Stimulated activated CD4-positive, alpha-beta T cell treated with anti-CD3 and anti-CD28 coated beads, Interleukin-12 subunit alpha, Interleukin-12 subunit beta, amount 100 ng/mL, for 4 hours (primary cell): ENCODE measurements around the gene RFNG.
A peak's percentile ranks its signal among the peaks of the same experiment; 100 is the strongest.
"Not testable (repeated sequence)": the region's sequence is repeated elsewhere in the genome, so short reads cannot be mapped to it uniquely, and the experiment has no call there.

Source experiments
- DNase-seq: peaks from one replicate; pipeline ENCODE4 v3.0.0-alpha.2; 2020

Gene RFNG

DNA sequence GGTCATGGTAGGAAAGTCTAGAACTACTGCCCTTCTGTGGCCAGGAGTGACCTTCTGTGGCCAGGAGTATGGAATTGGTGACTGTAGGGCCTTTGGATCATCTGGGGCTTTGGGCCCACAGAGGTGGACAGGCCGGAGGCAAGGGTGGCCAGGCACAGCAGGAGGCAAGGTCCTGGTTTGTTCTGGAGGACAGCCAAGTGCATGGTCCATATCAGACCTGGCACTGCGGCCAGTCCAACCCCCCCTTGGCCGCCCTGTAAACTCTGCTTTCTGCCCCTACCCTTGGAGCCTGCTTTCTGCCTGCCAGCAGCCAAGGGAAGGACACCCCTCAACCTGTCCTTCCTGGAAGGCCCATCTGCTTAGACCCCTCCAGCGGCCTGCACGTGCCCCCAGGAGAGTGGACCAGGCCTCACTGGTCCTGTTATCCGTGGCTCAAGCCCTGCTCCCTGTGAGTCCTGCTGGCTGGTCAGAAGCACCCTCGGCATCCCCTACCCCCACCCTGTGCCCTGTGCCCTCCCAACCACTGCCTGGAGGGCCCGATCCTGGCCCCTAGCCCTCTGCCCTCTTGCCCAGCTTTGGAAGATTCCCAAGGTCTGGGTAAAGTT is 11.8 kb downstream of the RFNG start:
- DNase-seq: no peak

- not testable (repeated sequence) for DNase-seq
Measured at GRCh38 chr17:82038796-82039409, 12.7 kb downstream of the RFNG start.

GRCh38 chr17:82037889-82038195 is 13.8 kb downstream of the RFNG start:
- no peak for DNase-seq

DNA sequence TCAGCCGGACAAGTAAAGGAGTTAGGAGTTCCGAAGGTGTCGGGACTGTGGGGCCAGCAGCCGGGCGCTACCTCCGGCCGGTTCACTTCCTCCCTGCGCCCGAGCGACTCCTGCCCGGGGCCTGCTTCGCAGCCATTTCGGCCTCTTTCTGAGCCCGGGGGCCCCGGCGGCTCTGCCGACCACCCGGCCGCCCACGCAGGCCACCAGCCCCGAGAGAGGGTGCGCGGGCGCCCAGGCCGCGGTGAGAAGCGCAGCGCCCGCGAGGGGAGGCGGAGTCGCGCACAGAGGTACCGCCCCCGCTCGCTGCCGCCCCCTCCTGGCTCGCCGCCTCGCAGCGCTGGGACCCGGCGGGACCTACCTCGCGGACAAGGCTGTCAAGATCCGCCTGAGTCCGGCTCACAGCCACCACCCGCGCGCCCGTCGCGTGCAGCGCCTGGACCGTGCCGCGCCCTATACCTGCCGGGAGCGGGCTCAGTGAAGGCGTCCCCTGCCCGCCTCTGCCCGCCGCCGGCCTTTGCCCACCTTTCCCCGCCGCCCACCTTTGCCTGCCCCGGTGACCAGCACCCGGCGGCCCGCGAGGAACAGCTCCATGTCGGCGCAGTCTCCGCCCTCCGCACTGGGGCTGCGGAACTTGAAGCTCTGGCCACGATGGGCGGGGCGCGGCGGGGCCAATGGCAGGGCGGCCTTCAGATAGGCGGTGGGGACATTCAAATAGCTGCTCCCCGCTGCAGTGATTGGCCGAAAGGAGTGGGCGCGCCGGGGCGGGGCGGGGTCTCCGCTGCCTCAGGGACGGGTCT is 14.3 kb downstream of the RFNG start, which contains the start of gene DCXR:
TSS of gene DCXR (minus strand) at position 606 of the 797 bp plus-strand sequence. CDS start at position 591, 15 bp downstream.
- DNase-seq: peak; percentile 91

DNA sequence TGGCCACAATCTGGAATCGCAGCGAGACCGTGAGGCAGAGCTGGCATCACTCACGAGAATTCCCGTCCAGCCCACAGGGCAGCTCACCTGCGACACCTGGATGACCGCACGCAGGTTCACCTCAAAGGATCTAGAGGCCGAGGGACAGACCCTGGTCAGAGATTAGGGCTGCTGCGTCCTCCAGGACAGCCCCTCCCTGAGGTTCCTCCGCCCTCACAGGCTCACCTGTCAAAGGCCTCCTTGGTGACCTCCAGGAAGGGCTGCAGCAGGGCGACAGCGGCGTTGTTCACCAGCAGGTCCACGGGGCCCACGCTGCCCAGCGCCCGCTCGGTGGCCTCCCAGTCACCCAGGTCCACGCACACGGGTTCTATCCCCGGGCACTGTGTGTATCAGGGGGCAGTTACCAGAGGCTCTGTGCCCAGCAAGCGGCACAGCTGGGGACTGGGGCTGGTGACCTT is 14.9 kb downstream of the RFNG start:
- DNase-seq: no peak

DNA sequence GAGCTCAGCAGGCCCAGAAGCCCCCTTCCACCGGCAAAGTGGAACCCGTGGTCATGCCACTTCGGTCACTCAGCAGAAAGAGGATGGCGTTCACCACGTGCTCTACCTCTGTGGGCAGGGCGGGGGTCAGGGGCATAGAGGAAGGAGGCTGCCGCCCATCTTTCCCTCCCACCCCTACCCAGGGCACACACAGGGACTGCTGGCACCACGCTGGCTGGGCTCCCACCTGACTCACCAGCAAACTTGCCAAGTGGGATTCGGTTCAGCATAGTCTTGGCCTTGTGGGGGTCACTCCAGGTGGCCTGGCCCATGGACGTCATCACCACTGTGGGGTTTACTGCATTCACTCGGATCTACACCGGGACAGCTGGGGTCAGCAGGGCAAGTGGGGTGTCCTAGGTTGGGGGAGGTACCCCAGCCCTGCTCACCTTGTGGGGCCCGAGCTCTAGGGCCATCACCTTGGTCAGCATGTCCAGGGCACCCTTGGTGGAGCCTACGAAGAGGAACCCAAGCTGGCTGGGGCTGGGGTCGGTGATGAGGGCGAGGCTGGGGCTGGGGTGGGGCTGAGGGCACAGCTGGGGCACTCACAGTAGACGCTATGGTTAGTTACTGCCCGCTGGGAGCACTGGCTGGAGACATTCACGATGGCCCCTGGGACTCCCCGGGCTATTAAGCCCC is 15.5 kb downstream of the RFNG start:
- DNase-seq: no peak

DNA sequence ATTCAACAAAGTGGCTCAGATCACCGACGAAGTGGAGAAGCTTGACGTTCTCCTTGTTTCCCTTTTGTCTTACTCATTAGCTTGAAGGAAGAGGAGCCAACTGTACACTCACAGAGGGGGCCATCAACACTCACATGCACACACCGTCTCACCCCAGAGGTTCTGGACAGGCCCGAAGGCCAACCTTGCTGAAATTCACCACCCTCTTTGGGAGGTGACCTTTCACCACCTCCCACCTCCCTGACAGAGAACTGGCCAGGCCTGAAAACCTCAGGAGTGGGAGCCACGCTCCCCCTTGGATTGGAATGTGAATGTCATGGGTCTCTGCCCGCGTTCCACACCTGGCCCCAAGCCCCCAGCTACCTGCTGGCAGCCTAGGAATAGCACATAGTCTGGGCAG is 16.1 kb downstream of the RFNG start:
- no peak for DNase-seq

DNA sequence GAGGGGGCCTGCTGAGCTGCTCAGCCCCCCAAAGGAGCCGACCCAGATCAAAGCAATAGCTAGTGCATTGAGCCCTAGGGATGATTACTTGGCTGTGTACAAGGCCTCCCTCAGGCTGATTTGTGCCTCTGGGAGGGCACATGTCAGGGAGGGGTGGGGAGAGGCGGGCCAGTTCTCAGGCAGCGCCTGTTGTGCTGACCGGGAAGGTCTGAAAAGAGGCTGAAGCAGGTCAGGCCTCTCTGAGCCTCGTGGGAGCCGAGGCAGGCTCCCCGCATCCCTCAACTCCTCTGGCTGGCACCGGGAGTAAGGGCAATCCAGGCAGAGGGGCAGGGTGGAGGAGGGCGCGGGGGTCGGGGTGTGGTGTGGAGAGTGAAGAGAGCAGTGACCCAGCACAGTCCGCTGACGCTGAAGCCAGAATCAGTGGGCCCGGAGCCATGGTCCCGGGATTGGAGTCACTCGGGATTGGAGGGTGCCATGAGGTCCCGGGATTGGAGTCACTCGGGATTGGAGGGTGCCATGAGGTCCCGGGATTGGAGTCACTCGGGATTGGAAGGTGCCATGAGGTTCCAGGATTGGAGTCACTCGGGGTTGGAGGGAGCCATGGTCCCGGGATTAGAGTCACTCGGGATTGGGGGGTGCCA is 17.1 kb downstream of the RFNG start:
- DNase-seq: no peak

GRCh38 chr17:82033359-82034085 is 18.1 kb downstream of the RFNG start:
- DNase-seq: no peak

DNA sequence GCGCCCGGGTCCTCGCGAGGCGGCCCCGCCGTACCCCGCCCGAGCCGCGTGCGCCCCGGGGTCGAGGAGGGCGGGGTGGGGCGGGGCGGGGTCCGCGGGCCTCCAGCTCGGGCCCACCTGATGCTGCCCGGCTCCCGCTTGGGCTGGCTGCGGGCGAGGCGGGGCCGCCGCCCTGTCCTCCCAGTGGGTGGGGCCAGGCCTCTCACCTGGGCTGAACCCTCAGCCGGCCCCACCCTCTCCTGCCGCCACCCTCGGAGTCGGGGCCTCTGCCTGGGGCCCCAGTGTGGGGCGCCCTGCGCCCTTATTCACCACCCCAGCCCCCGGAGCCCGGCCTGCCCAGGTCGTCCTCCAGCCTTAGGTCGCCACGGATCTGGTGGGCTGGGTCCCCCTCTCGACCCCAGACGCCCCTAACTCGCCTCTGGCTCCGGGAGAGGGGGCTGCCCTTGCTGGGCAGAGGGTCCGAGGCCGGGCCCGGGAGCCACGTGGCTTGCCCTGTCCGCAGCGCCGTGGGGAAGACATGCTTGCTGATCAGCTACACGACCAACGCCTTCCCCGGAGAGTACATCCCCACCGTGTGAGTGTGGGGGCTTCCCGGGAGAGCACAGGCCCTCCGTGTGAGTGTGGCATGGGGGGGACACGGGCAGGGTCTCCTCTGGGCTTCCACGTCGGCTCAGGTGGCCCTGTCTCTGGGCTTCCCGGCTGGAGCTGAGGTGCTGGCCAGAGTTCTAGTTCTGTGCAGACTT is 19.6 kb downstream of the RFNG start:
- no peak for DNase-seq

DNA sequence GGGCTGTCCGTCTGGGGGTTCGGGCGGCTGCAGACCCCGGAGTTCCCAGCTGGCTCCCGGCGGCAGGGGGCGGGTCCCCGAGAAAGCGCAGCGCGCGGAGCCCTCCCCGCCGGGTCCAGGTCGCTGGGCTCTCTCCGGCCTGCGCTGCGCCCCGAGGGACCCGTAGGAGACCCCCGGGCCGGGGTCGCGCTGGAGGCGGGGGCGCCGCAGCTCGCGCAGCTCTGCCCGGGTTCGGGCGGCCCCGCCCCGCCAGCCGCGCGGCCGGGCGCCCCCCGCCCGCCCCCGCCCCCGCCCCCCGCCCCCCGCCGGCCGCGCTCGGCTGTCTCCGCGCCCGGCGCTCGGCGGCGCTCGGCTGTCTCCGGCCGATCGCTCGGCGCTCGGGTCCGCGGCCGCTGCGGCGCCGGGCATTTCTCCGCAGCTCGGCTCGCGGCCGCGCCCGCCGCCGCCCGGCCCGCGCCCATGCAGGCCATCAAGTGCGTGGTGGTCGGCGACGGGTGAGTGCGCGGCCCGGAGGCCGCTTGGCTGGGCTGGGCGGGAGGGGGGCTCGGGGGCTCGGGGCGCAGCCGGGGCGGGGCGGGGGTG is 20.2 kb downstream of the RFNG start, which contains the start of gene RAC3:
TSS of gene RAC3 (plus strand) at position 376 of the 582 bp plus-strand sequence. CDS start at position 460, 84 bp downstream.
- DNase-seq: no peak

GRCh38 chr17:82030470-82031302 is 20.9 kb downstream of the RFNG start:
- peak; percentile 78 for DNase-seq

DNA sequence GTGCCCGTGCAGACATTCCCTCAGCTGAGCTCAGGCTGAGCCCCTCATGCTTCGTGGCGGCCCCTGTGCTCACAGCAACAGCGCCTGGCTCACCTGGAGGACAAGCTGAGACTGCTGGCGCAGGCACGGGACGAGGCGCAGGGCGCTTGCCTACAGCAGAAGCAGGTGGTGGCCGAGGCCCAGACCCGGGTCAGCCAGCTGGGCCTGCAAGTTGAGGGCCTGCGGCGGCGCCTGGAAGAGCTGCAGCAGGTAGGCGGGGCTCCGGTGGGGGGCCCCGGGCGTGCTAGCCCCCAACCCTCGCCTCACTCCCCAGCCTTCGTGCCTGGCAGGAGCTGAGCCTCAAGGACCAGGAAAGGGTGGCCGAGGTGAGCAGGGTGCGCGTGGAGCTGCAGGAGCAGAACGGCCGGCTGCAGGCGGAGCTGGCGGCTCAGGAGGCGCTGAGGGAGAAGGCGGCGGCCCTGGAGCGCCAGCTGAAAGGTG is 21.6 kb downstream of the RFNG start:
- DNase-seq: no peak

DNA sequence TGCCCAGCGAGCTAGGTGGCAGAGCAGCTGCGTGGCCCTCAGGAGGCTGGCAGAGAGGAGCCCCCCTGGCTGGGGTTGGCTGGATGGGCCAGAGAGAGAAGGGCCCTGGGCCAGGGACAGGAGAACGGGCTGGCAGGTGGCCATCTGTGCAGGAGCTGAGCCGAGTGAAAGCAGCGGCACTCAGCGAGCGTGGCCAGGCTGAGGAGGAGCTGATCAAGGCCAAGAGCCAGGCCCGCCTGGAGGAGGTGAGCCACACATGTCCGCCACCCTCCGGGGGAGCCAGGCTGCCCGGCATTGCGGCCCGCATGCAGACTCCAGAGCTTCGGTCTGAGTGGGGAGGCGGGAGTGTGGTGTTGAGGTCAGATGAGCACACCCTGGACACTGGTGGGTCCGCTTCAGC is 22.2 kb downstream of the RFNG start:
- no peak for DNase-seq

DNA sequence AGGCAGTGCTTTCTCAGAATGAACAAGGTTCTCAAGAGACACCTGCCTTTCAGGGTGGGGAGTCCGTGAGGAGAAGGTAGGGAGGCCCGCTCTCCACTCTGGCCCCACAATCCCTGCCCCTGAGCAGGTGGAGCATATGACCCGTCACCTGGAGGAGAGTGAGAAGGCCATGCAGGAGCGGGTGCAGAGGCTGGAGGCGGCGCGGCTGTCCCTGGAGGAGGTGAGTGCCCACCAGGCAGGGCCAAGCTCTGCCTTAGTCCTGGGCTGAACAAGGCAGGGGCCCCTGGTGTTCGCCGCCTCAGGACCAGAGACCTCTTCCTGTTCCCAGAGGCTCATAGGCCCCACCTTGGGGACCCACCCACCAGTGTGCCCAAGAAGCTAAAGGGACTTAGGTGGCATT is 22.6 kb downstream of the RFNG start:
- DNase-seq: no peak

GRCh38 chr17:82028246-82028645 is 23.4 kb downstream of the RFNG start:
- DNase-seq: no peak

- no peak for DNase-seq
Measured at GRCh38 chr17:82025401-82026107, 26.1 kb downstream of the RFNG start.

GRCh38 chr17:82024859-82025258 is 26.8 kb downstream of the RFNG start:
- no peak for DNase-seq
